Ishikawa (cell line): ENCODE measurements around the gene TMPRSS2.

ENCODE experiments used
- EGR1 ChIP-seq: IDR thresholded peaks from 2 replicates; pipeline ENCODE4 v1.6.1; 2012
- EP300 ChIP-seq: IDR thresholded peaks from 2 replicates; pipeline ENCODE4 v1.6.1; 2012; ENCODE audit warnings: borderline replicate concordance
- FOXM1 ChIP-seq: IDR thresholded peaks from 2 replicates; pipeline ENCODE4 v1.6.1; 2012; ENCODE audit warnings: low read depth, borderline replicate concordance
- NFIC ChIP-seq: IDR thresholded peaks from 2 replicates; pipeline ENCODE4 v1.6.1; 2012
- RAD21 ChIP-seq: IDR thresholded peaks from 2 replicates; pipeline ENCODE4 v1.6.1; 2012; ENCODE audit warnings: low read depth
- TCF12 ChIP-seq: IDR thresholded peaks from 2 replicates; pipeline ENCODE4 v1.6.1; 2012; ENCODE audit warnings: low read depth
- USF1 ChIP-seq: IDR thresholded peaks from 2 replicates; pipeline ENCODE4 v1.6.1; 2012

- TF ChIP-seq TCF12 (no peak), RAD21 (no peak), EP300 (no peak), USF1 (no peak), EGR1 (no peak), FOXM1 (no peak), NFIC (no peak)
Measured at GRCh38 chr21:41509145-41509496, 1.2 kb upstream of the TMPRSS2 start.
